Measurements from ENCODE around the gene ZFYVE27.
A peak's percentile ranks its signal among the peaks of the same experiment; 100 is the strongest.
"Not testable (repeated sequence)": the region's sequence is repeated elsewhere in the genome, so short reads cannot be mapped to it uniquely, and the experiment has no call there.

ZFYVE27 gene, protein sequence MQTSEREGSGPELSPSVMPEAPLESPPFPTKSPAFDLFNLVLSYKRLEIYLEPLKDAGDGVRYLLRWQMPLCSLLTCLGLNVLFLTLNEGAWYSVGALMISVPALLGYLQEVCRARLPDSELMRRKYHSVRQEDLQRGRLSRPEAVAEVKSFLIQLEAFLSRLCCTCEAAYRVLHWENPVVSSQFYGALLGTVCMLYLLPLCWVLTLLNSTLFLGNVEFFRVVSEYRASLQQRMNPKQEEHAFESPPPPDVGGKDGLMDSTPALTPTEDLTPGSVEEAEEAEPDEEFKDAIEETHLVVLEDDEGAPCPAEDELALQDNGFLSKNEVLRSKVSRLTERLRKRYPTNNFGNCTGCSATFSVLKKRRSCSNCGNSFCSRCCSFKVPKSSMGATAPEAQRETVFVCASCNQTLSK

DNA sequence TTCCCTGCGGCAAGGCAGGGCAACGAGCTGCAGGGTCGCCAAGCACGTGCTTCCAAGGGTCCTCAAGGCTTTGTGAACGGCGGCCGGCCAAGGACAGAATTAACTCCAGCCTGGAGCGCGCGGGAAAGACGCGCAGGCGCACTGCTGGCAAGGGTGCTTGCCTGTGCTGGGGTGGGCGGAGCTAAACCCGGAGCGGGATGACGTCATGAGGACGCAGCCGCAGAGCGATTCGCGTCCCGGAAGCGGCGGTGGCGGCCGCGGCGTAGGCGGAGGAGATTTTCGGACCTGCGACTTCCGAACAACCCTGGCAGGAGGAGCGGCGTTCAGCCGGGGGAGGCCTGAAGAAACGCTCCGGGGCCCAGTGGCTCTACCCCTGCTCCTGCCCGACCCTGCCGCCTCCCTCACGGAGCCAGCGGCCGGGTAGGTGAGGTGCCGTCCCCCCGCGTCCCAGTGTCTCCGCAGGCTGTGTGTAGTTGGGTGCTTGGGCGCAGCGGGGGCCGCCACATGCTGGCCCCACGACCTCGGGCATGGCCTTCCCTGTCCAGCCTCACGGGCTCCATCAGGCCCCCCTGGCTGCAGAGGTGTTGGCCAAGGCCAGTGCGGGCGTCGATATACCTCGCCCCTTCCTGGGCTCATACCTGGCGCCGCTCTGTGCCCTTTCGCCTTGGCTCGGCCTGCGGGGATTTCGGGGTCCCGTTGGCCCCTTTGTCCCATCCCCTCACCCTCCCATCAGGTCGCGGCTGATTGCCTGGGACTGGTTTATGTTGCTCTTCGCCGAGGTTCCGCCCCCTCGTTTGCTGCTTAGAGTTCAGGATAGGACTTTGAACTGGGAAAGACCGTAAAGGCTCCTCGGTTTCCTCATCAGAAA is at the start of gene ZFYVE27:
TSS of gene ZFYVE27 (plus strand) at position 227 of the 868 bp plus-strand sequence. CDS start 1,350 bp downstream, outside the sequence.
- peak; percentile 83 for DNase-seq

- no peak for DNase-seq
These were observed 48.8 kb upstream of the ZFYVE27 start for GRCh38 chr10:97687785-97688781.

DNA sequence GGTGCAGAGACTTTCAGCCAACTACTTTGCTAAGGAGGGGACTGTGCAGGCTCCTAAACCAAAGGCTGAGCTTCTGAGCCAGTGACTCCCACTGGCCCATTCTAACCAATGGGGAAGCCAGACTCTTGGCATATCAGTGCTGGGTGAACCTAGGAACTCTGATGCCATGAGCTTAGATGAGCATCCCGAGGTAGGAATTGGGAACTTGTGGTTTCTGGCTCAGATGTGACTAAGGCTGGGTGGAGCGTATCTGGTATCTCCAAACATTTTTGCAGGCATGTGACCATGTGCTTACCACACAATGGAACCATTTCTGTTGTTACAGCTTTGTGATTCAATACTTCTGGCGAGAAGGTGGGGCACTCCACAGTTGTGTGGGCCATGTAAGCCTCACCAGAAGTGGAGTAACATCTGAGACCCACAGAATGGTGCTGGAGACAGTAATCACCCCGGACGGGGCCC is 47.3 kb upstream of the ZFYVE27 start:
- DNase-seq, result no peak

- DNase-seq, result no peak
These were observed 46.8 kb upstream of the ZFYVE27 start for GRCh38 chr10:97690133-97690532.

GRCh38 chr10:97698072-97698655 is 38.8 kb upstream of the ZFYVE27 start:
- not testable (repeated sequence) for DNase-seq

GRCh38 chr10:97701438-97702069 is 35.4 kb upstream of the ZFYVE27 start:
- DNase-seq, result no peak

- no peak for DNase-seq
These were observed 33.4 kb upstream of the ZFYVE27 start for GRCh38 chr10:97703398-97704067.

- DNase-seq, result no peak
These were observed 32.6 kb upstream of the ZFYVE27 start for GRCh38 chr10:97704341-97704740.

- DNase-seq, result no peak
These were observed 31.8 kb upstream of the ZFYVE27 start for GRCh38 chr10:97705006-97705670.

DNA sequence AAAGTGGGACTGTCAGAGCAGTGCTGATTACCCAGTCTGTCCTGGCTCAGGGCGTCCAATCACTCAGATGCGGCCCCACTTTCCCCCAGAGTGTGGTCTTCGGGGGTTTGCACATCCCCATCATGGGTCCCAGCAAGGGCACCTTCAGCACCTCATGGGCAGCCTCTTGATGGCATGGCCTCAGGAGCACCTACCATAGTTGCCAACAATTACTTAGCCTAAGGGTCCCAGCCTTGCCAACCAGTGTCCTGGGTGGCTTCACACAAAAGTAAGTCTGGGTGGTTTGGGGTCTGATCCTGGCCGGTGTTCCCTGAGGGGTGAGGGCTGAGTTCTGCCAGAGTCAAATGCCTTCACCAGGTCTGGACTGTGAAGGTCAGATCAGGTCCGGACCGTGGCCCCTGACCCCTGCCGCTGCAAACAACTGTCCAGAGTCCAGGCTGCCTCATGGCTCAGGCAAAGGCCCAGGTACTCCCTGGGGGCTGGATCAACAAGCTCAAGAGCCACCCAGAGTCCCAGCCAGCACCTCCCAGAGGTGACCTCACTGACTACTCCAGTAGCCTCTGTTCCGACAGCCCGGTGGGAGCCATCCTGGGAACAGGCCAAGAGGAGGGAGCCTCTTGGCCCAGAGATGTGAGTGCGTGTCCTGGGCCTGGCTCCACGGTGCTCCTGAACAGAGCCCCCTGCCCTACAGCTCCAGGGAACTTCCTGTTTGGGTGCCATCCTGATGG is 29.6 kb upstream of the ZFYVE27 start:
- DNase-seq, result no peak

DNA sequence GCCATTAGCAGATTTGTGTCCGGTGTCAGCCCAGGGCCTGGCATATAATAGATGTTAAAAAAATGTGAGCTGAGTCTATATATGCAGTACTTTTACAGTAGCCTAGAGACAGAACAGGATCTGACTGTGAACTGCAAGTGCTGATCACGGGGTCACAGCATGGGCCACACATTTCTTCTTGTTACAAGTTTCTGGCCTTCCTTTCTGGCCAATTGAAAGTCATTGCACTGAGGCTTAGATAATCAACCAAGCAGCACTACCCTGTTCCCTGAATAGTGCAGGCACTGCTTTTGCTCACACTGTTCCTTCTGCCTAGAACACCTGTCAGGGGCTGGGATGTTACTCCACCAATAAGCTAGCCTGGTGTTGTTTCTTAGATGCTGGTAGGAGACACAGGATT is 28.8 kb upstream of the ZFYVE27 start:
- DNase-seq, result no peak

- DNase-seq, result no peak
These were observed 27.7 kb upstream of the ZFYVE27 start for GRCh38 chr10:97708976-97709946.

GRCh38 chr10:97711640-97712572 is 25.0 kb upstream of the ZFYVE27 start:
- no peak for DNase-seq

DNA sequence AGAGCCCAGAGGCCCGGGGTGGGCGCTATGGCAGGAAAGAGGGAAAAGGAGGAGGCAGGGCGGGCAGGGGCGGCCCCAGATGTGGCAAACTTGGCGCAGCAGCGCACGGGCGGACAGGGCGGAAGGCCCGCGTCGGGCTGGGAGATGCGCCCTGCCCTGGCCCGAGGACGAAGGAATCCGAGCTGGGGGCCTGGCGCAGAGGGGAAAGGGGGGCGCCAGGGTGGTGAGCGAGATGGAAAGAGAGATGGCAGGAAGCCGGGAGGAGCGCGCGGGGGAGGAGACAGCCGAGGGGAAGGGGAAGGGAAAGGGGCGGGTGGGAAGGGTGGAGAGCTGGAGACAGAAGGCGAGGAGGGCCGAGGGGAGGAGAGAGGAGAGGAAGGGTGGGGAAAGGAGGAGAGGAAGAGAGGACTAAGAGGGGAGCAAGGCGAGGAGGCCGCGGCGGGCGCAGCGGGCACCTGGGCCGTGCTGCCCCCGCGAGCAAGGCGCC is 23.5 kb upstream of the ZFYVE27 start, which contains the start of gene MARVELD1:
TSS of gene MARVELD1 (plus strand) at position 392 of the 487 bp plus-strand sequence. CDS start 147 bp downstream, outside the sequence.
- no peak for DNase-seq

DNA sequence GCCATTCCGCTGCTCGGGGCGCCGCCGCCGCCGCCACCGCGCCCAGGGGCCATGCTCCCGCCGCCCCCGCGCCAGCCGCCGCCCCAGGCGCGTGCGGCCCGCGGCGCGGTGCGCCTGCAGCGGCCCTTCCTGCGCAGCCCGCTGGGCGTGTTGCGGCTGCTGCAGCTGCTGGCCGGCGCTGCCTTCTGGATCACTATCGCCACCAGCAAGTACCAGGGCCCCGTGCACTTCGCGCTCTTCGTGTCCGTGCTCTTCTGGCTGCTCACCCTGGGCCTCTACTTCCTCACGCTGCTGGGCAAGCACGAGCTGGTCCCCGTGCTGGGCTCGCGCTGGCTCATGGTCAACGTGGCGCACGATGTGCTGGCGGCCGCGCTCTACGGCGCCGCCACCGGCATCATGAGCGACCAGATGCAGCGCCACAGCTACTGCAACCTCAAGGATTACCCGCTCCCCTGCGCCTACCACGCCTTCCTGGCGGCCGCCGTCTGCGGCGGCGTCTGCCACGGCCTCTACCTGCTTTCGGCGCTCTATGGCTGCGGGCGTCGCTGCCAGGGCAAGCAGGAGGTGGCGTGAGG is 23.0 kb upstream of the ZFYVE27 start:
- DNase-seq, result peak; percentile 28

Data from NCI-H2107 (cell line).